RKO (cell line): ENCODE measurements around the gene POU6F2.

ENCODE experiments used
- DNase-seq: peaks from one replicate; pipeline ENCODE4 v3.0.0-alpha.2; 2016; ENCODE audit warnings: low spot score

POU6F2 gene

DNA sequence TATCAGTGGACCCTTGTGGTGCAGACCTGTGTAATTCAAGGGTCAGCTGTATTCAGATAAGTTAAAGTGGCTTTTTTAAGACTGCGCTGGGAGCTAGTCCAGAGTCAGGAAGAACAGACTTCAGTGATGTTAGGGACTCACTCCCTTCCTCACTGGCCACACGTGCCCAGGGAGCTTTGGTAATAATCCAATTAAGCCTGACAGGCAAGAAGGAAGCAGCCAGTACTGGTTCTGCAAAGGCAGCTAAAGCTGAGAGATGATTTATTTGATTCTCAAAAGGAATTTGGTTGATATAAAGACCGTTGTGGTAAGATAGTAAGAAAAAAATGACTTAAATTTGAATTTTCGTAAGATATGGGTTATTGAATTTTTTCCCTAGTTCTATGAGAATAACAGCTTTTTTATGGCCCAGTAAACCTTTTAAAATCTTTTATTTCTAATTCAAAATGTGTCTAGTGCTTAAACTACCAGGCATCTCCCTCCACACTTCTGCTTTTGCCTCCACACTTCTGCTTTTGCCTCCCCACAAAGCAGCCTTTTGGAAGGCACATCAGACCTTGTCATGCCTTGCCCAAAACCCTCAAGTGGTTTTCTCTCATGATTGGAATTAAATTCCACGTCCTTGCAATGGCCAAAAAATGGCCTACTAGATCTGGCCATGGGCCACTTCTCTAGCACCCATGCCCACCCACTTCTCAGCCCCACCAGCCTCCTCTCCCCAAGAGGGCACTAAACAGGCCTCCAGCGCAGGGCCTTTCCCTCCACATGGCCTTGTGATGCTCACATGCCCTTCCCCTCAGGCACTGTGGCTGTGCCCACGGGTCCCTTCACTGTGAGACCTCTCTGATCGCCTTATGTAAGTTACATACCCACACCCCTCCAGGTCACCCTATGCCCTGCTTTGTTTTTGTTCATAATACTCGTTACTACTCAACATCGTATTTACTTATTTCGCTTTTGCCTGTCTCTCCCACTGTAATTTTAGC is 92.5 kb downstream of the POU6F2 start:
- DNase-seq, result no peak

GRCh38 chr7:39071116-39071515 is 93.4 kb downstream of the POU6F2 start:
- DNase-seq, result no peak

- no peak for DNase-seq
Observed at GRCh38 chr7:39073432-39073831, 95.7 kb downstream of the POU6F2 start.

- no peak for DNase-seq
Observed at GRCh38 chr7:39075210-39075609, 97.5 kb downstream of the POU6F2 start.

DNA sequence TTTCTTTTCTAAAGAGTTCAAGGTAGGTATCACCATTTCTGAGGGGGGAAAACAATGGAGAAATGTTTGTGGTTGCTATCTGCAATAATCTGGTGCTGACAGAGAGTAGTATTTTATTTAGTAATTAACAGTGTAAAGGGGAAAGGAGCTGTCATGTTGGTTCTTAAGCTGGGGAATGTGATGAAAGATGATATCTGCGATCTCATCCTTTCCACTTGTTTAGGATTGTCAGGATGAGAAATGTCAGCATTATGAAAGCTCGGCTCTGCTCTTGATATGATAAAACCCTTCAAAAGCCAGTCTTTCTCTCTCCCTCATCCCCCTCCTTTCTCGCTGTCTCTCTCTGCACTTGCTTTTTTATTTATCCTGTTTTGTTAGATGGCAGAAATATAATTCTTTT is 106.1 kb downstream of the POU6F2 start:
- no peak for DNase-seq

DNA sequence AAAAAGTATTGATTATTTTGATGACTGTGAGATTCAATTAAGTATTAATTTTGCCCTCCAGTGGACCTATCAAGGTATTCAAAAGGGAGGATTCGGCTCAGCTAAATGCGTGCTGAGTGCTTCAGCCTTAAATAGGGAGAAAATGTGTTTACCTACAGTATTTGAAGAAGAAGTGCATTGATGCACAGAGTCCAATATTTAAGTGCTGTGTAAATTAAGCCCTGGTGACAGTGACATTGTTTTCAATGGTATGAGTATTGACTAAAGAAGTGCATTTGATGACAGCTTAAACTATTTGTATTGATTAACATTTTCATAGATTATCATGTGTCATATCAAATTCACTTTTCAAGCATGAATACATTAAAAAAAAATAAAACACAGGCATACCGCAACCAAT is 106.6 kb downstream of the POU6F2 start:
- DNase-seq, result no peak

DNA sequence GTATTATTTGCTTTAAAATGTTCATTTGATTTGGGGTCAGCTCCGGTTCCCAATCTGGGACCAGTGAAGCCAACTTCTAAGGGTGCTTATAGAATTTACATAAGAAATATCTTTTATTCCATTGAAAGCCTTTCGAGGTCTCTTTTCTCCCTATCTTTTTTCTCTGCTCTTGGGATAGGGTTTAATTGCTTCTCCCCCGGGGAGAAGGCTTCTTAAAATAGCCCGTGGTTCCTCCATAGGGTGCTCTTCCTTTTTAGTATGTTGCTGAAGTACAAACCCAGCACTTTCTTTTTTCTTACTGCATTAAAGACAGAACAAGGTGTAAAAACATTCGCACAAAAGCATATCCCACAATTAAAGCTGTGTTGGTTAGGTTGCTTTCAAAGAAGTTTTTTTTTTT is 107.5 kb downstream of the POU6F2 start:
- DNase-seq, result no peak

- no peak for DNase-seq
Observed at GRCh38 chr7:39085590-39086049, 107.9 kb downstream of the POU6F2 start.

- no peak for DNase-seq
Observed at GRCh38 chr7:39086638-39087360, 109.1 kb downstream of the POU6F2 start.

- no peak for DNase-seq
Observed at GRCh38 chr7:39088730-39089593, 111.3 kb downstream of the POU6F2 start.

DNA sequence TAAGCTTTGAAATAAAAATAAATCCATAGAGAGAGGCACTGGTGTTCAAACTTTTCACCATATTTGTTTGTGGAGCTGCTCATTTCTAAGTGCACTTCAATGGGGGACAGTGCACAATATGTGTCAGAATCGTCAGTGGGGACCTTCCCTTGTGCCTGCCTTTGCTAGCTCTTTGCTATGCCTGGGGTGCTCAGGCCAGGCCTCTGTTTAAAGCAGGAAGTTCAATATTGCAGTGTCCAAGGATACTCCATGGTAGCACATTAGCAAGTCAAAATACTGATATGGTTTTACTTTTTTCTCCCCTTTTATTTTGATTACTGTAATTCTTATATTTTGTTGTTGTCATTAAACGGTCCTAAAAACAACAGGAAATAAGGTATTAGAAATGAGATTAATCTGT is 113.4 kb downstream of the POU6F2 start:
- DNase-seq, result no peak

DNA sequence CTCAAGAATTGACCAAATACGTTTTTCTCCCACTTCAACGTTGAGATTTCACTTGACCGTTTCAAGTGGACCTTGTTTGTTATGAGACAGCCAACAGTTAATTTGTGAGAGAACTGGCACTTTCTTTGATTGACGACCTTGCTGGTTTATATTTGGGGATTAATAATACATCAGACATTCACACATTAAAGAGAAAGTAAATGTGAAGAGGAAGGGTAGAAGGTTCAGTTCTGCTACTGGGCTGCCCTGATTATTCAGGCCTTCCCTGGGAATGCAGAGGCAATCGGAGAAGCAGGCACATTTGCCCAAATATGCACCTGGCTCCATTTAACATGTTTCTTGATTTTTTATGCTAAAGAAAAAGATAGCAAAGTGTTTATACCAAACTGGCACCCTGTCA is 114.1 kb downstream of the POU6F2 start:
- DNase-seq, result no peak

GRCh38 chr7:39094731-39095130 is 117.0 kb downstream of the POU6F2 start:
- DNase-seq, result no peak

- DNase-seq, result no peak
Observed at GRCh38 chr7:39095875-39096619, 118.3 kb downstream of the POU6F2 start.

DNA sequence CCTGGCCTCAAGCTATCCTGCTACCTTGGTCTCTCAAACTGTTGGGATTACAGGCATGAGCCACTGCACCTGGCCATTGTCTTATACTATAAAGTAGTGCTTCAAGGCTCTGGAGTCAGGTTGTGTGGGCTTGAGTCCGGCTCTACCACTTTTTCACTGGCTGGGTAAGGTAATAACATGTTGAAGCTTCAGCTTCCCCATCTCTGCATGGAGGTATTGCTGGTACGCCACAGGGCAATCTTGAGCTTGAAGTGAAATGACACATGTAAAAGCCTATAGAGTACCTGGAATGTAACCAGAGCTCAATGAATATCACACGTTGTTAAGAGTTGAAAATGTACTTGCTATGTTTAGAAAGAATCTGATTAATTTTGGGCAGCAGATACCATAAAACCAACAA is 120.8 kb downstream of the POU6F2 start:
- no peak for DNase-seq

- no peak for DNase-seq
Observed at GRCh38 chr7:39099146-39099545, 121.4 kb downstream of the POU6F2 start.

DNA sequence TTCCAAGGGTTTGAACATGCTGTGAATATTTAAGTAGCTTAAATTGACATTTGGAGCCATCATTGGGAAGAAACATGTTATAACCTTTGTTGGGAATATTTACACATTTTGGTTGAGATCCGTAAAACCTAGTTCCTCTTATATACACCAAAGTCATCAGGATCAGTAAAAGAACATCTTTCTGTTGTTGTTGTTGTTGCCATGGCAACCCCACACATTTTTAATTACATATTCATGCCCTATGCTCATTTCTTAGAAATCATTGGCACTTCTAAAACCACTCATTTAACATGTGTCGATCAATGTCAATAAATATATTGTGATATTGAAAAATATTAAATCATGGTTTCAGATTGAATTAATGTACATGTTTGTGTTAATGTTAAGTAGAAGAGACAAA is 122.6 kb downstream of the POU6F2 start:
- DNase-seq, result no peak

DNA sequence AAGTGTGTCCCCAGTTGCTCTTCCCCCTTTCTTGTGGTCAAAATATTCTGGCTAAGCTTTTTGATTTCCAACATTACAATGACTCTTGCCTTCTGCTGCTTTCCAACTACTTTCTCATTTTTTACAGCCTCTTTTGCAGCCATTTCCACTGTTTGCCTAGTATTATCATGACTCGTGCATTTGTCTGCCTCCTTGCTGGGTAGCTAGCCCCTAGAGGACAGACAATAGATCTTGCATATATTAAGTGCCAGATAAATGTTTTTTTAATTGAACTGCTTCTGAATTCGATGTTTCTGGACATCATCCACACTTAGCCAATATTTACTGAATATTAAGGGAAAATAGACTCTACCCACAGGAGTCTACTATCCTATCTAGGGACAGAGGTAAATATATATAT is 124.5 kb downstream of the POU6F2 start:
- no peak for DNase-seq

GRCh38 chr7:39105720-39106119 is 128.0 kb downstream of the POU6F2 start:
- no peak for DNase-seq

DNA sequence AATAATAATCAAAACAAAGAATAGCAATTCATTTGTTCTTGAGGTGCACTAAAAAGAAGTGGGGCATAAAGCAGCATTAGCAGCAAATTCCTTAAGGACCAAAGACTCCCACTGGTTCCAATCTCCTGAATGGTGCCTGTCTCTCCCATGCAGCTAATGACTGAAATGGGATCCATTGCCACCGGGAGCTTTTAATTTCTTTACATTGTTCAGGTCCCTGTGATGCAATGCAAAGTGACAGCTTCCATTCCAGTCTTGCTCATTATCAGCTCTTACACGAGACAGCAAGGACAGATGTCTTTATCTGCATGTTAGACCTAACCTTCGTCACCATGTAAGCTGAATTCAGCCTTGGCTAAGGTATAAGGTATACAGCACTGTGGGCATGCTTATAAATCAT is 148.1 kb downstream of the POU6F2 start:
- DNase-seq, result no peak

DNA sequence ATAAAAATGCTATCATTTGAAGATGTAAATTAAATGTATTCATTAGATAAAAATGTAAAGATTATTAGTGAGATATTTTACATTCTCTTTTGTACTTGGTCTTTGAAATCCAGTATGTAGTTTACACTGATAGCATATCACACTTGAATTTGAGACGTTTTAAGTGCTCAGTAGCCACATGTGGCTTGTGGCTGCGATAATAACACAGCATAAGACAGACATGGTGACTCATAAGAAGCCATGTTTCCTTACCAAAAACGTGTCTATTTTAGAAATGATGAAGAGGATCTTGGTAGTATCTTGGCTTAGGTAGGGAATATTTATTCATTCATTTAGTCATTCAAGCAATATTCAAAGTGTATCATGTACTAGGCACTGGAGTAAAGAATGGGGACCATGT is 149.3 kb downstream of the POU6F2 start:
- DNase-seq, result no peak
